Spleen (tissue), 11 donors: ENCODE data around the gene RNF157. TPM values are rescaled to one million over a fixed set of nuclear protein-coding genes. Genes with fewer than 3 reads are reported as not detected.

Experiments
- DNase-seq: peaks from one replicate; pipeline ENCODE4 v3.0.0-alpha.2; 2020
- H3K27ac ChIP-seq, 8 donors: fragments of 200-600 bp; sonication (generic) in 7 of 8; 1 replicate in 4 of 8; 2 replicates in 4 of 8; pipeline versions ENCODE4 v1.5.0 to v1.8.0; 2016 to 2021; ENCODE audit warnings: inconsistent platforms in 4 of 8, mild to moderate bottlenecking in 4 of 8, moderate library complexity in 1 of 8
- H3K27me3 ChIP-seq, 7 donors: fragments of 200-600 bp; sonication (generic) in 6 of 7; replicated peaks in 1 of 7; 1 replicate in 4 of 7; 2 replicates in 3 of 7; pipeline versions ENCODE4 v1.5.0 to v1.8.0; 2016 to 2021; ENCODE audit warnings: inconsistent platforms in 3 of 7, mild to moderate bottlenecking in 1 of 7
- H3K36me3 ChIP-seq, 6 donors: fragments of 200-600 bp; sonication (generic) in 5 of 6; 1 replicate in 4 of 6; 2 replicates in 2 of 6; pipeline versions ENCODE4 v1.5.0 to v1.8.0; 2016 to 2021; ENCODE audit warnings: inconsistent platforms in 2 of 6
- H3K4me1 ChIP-seq, 6 donors: fragments of 200-600 bp; sonication (generic) in 5 of 6; 1 replicate in 3 of 6; 2 replicates in 3 of 6; pipeline versions ENCODE4 v1.5.0 to v1.8.0; 2016 to 2021; ENCODE audit warnings: inconsistent platforms in 3 of 6
- H3K4me3 ChIP-seq, 8 donors: fragments of 200-600 bp; sonication (generic) in 7 of 8; 1 replicate in 4 of 8; 2 replicates in 4 of 8; pipeline versions ENCODE4 v1.5.0 to v1.8.0; 2016 to 2021; ENCODE audit warnings: inconsistent platforms in 4 of 8, mild to moderate bottlenecking in 4 of 8, moderate library complexity in 2 of 8
- H3K9me3 ChIP-seq, 8 donors: fragments of 200-600 bp; sonication (generic) in 7 of 8; 1 replicate in 4 of 8; 2 replicates in 4 of 8; pipeline versions ENCODE4 v1.5.0 to v1.8.0; 2016 to 2021; ENCODE audit warnings: inconsistent platforms in 4 of 8
- POLR2A ChIP-seq, 3 donors: fragments of 450-650 bp; IDR thresholded peaks; one replicate each; pipeline ENCODE4 v1.5.1; 2017; ENCODE audit warnings: antibody characterized with exemption in 3 of 3, mild to moderate bottlenecking in 1 of 3
- POLR2AphosphoS5 ChIP-seq, 3 donors: sonication (generic); formaldehyde crosslinking; IDR thresholded peaks; one replicate each; pipeline ENCODE4 v1.5.1; 2017; ENCODE audit warnings: antibody characterized with exemption in 3 of 3
- WGBS, 5 donors: extraction: QIAGEN DNeasy Blood & Tissue Kit in 3 of 5; methylation state at CpG; one replicate each; pipeline versions ENCODE4 v1.1.5 to v1.1.7; 2013 to 2018; 5-methylcytosine and 5-hydroxymethylcytosine counted together
- intact Hi-C: fragments of 100-400 bp; cut with DNase I; formaldehyde crosslinking; loops from one replicate; pipeline ENCODE4 v1.15.0; 2023; ENCODE audit warnings: low total_unique reads
- polyA plus RNA-seq, 3 donors: library from polyadenylated mRNA; stranded (reverse); fragments of 200-250 nt; gene quantifications; one replicate each; pipeline ENCODE4 v1.2.1, GENCODE V29; 2013
- total RNA-seq, 7 donors: library from RNA; depleted of rRNA in 3 of 7; stranded (reverse); fragments of >200 nt in 3 of 7; fragmentation: NEBNext Ultra II Directional in 4 of 7; extraction: Animal tissue kit (Norgen Biotek cat#: 25700) in 4 of 7; gene quantifications; one replicate each; pipeline versions ENCODE4 v1.1.0 to v1.2.1, GENCODE V29; 2016 to 2021
- TF ChIP-seq, protein P1 (sequence below), 11 experiments: fragments of 200-600 bp in 7 of 11; fragments of 450-650 bp in 4 of 11; sonication (generic) in 4 of 11; IDR thresholded peaks in 8 of 11; conservative IDR thresholded peaks in 3 of 11; 1 replicate in 7 of 11; 2 replicates in 4 of 11; pipeline versions ENCODE4 v1.4.0 to v1.8.0; 2016 to 2021; ENCODE audit warnings: antibody characterized with exemption in 11 of 11, inconsistent platforms in 4 of 11, mild to moderate bottlenecking in 1 of 11
- donor health status: healthy with polysubstance abuse.
- donor health status: DM: no; HTN: no; CAD: no; lungs with moderate emphysema.
- donor health status: DM: no; HTN: no; CAD: no.
- donor health status: Bipolar disorder and iron deficiency.
- donor health status: healthy.
- donor health status: DM: no; HTN: no; CAD: no.
- donor health status: DM: yes; HTN: yes; CAD: no.

RNF157 gene
- total and polyA plus RNA-seq, 10 donors, result 0.89 to 13.0 (median 7.6) TPM

GRCh38 chr17:76278952-76279741, 38.9 kb upstream of the RNF157 start:
- TF ChIP-seq POLR2A (IDR thresholded peaks at IDR 0.05) (no peak), POLR2AphosphoS5 (IDR thresholded peaks at IDR 0.05) (peak; percentile 12 to 54 (median 50))
- TF ChIP-seq, protein P1, sequence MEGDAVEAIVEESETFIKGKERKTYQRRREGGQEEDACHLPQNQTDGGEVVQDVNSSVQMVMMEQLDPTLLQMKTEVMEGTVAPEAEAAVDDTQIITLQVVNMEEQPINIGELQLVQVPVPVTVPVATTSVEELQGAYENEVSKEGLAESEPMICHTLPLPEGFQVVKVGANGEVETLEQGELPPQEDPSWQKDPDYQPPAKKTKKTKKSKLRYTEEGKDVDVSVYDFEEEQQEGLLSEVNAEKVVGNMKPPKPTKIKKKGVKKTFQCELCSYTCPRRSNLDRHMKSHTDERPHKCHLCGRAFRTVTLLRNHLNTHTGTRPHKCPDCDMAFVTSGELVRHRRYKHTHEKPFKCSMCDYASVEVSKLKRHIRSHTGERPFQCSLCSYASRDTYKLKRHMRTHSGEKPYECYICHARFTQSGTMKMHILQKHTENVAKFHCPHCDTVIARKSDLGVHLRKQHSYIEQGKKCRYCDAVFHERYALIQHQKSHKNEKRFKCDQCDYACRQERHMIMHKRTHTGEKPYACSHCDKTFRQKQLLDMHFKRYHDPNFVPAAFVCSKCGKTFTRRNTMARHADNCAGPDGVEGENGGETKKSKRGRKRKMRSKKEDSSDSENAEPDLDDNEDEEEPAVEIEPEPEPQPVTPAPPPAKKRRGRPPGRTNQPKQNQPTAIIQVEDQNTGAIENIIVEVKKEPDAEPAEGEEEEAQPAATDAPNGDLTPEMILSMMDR (IDR thresholded peaks at IDR 0.05 in 8 of 11, conservative IDR thresholded peaks at IDR 0.05 in 3 of 11), result peak; percentile 91 to 99 (median 96)
- H3K9me3 ChIP-seq, result no peaks in the 10 kb centered on the region
- H3K27ac ChIP-seq, result no peak overlapping the region
- intact Hi-C loops, result no loop called here
- DNase-seq, result peak; percentile 97
- H3K36me3 ChIP-seq, result no peaks in the 10 kb centered on the region
- H3K27me3 ChIP-seq, result no peaks in the 10 kb centered on the region
- 67 to 76% (median 71%) methylated on average over 24 to 28 of the region's 28 CpGs for WGBS, 5 donors
- peaks cover 0 to 36% (median 19%) of the 10 kb centered on the region in 6 donors for H3K4me1 ChIP-seq
- no peak overlapping the region for H3K4me3 ChIP-seq

DNA sequence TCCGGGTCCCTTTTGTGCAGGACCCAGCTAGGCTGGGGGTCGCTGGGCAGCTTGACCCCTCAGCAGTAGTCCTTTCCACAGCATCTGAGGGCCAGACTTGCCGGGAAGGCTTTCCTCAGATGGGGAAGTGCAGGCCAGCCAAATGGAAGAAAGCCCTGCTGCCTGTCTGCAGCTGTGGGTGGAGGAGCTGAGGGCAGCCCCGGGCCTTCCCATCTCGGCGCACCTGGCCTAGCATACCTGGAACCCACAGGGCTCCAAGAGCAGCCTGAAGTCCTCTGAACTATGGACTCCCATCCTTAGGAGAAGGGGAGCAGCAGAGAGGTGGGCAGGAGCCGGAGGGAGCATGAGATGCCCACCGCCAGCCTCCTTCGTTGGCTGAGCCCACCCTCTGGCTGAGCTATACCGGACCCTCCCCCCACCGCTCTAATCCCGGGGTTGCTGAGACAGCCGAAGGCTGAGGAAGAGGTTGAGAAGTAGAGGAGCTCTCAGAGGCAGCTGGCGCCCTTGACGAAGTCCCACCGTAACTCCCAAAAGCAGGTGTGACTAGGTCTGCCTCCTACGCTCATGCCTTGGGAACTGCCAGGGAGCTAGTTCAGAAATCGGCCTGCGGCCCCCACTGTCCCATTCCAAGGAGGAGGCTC, 38.1 kb upstream of the RNF157 start:
- H3K36me3 ChIP-seq, result no peaks in the 10 kb centered on the region
- no peak overlapping the region for H3K4me3 ChIP-seq
- intact Hi-C loops, result no loop called here
- 85 to 90% (median 88%) methylated on average over 14 to 19 of the region's 19 CpGs for WGBS, 5 donors
- H3K27ac ChIP-seq, result no peak overlapping the region
- DNase-seq, result no peak
- H3K9me3 ChIP-seq, result no peaks in the 10 kb centered on the region
- H3K27me3 ChIP-seq, result no peaks in the 10 kb centered on the region
- no peak for TF ChIP-seq POLR2AphosphoS5 (IDR thresholded peaks at IDR 0.05)
- TF ChIP-seq POLR2A (IDR thresholded peaks at IDR 0.05), result no peak
- TF ChIP-seq, protein P1 (IDR thresholded peaks at IDR 0.05 in 8 of 11, conservative IDR thresholded peaks at IDR 0.05 in 3 of 11), result no peak
- peaks cover 4 to 43% (median 27%) of the 10 kb centered on the region in 6 donors for H3K4me1 ChIP-seq

DNA sequence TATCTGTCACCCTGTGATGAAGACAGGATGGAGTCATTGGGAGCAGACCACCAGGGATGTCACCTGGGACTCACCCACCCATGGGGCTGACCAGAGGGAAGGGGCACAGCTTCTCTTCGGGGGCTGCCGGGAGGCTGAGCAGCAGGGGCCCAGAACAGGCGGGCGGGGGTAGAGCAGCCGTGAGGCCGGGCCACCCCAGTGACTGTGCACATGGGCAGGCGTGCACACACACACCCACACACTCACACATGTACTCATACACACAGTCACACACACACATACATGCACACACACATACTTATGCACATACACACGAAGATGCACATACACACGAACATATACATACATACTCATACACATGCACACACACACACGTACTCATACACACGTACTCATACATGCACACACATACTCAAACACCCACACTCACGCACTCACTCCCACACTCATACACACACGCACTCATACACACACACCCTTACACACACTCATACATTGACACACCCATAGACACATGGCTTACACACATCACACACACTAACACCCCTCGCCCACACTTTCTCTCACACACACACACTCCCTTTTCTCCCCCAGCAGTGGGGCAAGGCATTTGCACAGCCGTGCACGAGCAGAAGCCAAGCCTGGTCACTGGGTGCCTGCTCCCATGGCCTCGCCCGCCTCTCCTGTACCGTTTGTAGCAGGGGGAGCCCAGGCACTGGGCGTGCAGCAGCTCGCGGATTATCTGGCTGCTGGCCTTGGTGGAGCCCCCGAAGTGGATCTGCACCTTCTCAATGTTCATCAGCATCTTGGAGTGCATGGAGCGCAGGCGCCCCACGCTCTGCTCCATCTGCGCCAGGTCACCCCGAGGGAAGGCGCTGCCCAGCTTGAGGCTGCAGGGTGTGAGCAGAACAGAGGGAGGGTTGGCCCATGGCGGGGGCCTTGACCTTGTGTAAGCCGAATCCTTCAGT, 37.3 kb upstream of the RNF157 start:
- intact Hi-C loops, result no loop called here
- Histone ChIP-seq H3K27me3 (no peaks in the 10 kb centered on the region), H3K36me3 (no peaks in the 10 kb centered on the region), H3K9me3 (no peaks in the 10 kb centered on the region), H3K27ac (no peak overlapping the region), H3K4me1 (peaks cover 12 to 51% (median 35%) of the 10 kb centered on the region in 6 donors), H3K4me3 (no peak overlapping the region)
- WGBS, 5 donors, result 89 to 94% (median 93%) methylated on average over 21 to 31 of the region's 31 CpGs
- TF ChIP-seq POLR2AphosphoS5 (IDR thresholded peaks at IDR 0.05) (peak in 1 of 3 donors; percentile 33), POLR2A (IDR thresholded peaks at IDR 0.05) (no peak)
- DNase-seq, result peak; percentile 75
